T-helper 2 cell (primary cell): ENCODE results near the gene PPCDC.
A peak's percentile ranks its signal among the peaks of the same experiment; 100 is the strongest.

ENCODE experiments used
- DNase-seq, 5 experiments: peaks; one replicate each; pipeline versions ENCODE4 v3.0.0 to v3.0.0-alpha.2; 2012 to 2022

Gene PPCDC

GRCh38 chr15:75045332-75046015, 22.1 kb downstream of the PPCDC start:
- DNase-seq: peak in 2 of 5 experiments; percentile 24 to 74

- no peak for DNase-seq
Observed at GRCh38 chr15:75048394-75048793, 25.0 kb downstream of the PPCDC start.

GRCh38 chr15:75049392-75049791, 26.0 kb downstream of the PPCDC start:
- no peak for DNase-seq

DNA sequence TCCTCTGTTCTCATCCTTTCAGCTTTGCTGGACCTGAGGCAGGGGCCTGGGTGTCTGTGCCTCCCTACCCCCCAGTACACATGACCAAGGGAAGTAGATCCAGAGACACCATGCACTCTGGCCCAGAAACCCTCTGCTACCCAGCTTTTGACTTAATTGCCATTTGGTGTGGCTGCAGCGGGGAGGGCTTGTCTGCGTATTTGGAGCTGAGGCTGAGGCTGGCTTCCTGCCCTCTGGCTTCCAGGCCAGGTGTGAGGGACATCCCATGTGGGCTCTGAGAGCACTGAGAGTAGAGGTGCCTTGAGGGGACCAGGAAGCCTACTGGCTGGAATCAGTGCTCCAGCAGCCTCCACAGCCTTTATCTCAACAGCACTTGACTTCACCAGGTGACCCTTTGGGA, 26.9 kb downstream of the PPCDC start:
- DNase-seq: no peak

GRCh38 chr15:75051191-75051608, 27.8 kb downstream of the PPCDC start:
- DNase-seq: no peak

- no peak for DNase-seq
Observed at GRCh38 chr15:75051711-75052110, 28.3 kb downstream of the PPCDC start.

GRCh38 chr15:75052972-75053747, 29.8 kb downstream of the PPCDC start:
- DNase-seq: no peak

- no peak for DNase-seq
Observed at GRCh38 chr15:75053748-75054125, 30.3 kb downstream of the PPCDC start.

DNA sequence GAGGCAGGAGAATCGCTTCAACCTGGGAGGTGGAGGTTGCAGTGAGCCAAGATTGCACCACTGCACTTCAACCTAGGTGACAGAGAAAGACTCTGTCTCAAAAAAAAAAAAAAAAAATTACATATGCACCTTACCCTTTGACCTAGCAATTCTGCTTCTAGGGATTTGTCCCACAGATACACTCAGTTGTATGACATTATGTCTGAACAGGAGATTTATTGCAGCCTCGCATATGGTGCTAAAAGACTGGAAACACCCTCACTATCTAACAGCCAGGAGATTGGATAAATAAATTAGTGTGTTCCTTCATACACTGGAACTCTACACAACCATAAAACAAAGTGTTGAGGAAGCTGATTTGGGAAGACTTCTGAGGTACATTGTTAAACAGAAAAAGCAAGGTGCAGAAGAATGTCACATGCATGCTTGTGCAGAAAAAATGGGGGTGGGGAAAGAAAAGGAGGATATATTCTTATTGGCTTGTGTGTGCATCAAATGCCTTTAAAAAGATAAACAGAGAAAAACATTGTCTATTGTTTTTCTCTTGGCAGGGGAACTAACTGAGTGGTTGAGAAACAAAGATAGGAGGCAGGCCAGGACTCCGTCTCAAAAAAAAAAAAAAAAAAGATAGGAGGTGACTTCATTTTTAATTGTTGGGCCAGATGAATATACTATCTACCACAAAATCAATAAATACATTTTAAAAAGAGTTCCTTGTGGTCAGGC, 30.9 kb downstream of the PPCDC start:
- no peak for DNase-seq

DNA sequence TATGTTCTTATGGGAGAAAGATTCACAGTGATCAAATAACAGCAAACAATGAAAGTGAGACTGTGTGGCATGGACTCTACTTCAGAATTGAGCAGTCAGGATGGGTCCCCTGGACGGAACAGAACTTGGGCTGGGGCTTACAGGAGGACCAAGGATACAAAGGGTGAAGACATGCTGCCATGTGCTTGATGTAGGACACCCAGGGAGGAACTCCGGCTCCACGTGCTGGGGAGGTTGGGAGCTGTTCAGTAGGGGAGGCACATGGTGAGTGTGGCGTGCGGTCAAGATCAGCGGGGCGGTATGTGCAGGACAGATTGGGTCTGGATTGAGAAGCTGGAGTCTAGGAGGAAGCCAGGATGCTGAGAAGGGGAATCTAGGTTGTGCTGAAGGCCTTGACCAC, 32.6 kb downstream of the PPCDC start:
- DNase-seq: no peak

DNA sequence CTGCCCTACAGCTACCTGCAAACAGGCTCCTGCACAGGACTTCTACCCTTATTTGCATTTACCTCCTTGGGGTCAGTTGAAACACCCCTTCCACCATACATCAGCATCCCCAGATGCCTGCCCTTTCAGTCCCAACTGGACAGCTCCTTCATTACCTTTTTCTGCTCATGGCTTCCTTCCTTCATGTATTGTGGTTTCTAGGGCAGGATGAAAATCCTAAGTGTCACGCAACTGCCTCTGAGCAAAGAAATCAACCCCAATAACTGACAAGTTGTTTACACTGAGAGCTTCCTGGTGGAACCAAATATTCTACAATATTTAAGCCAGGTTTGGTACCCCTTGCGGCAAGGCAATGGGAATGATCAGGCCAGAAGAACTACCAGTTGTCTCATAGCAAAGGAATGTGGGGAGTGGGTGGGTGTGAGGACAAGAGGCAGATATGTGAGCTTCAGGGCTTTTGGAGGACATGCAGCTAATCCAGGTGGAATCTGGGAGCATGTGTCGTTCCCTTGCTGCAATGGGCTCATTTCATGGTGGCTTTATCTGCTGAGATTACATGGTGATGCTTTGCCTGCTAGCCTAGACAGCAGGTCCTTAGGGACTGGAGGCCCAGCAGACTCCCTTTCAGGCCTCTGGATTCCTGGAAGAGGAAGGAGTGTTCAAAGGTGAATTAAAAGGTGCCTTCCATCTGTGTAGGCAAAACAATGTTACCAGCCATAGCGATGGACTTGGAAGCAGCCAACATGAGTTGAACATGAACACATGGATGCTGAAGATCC, 34.9 kb downstream of the PPCDC start:
- DNase-seq: no peak

DNA sequence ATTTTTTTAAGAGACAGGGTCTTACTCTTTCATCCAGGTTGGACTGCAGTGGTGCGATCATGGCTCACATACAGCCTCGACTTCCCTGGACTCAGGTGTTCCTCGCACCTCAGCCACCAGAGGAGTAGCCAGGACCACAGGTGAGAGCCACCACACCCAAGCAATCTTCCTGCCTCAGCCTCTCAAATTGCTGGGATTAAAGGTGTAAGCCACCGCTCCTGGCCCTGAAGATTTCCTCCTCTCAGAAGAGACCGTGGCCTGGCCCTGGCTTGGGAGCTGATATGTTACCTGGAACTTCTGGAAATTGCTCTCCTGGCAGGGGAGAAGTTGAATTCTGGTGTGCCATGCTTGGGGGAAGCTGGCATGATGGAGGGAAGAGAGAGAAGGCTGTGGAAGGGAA, 36.2 kb downstream of the PPCDC start:
- DNase-seq: no peak

- DNase-seq: peak in 1 of 5 experiments; percentile 57
Observed at GRCh38 chr15:75061272-75061671, 37.9 kb downstream of the PPCDC start.

DNA sequence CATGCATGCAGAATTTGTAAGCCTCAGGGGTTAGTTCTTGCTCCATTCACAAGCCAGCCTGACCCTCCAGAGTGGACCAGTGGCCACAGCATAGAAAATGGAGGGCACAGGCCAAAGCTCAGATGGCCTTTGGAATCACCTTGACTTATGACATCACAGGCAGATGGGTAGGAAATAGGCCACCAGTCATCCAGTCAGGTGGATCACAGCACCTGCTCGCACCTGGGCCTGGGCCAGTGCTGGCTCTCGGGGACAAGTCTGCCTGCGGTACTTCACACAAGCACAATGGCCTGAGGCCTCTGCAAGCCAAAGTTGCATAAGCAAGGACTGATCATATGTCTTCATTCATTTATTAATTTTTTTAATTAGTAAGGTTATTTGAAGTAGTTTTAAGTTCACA, 39.3 kb downstream of the PPCDC start:
- no peak for DNase-seq

DNA sequence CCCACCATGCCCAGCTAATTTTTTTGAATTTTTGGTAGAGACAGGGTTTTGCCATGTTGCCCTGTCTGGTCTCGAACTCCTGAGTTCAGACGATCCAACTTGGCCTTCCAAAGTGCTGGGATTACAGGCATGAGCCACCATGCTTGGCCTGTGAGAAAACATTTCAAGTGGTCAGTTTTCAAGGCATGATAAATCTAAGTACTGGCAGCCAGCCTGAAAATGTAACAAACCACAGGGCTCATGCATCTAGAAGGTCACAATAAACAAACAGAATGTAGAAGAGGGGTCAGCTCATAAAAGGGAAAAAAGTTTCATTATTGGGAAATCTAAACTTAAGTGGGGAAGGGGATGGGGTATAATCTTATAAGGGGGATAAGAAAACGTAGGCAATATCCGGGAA, 39.9 kb downstream of the PPCDC start:
- DNase-seq: no peak

GRCh38 chr15:75063889-75064288, 40.5 kb downstream of the PPCDC start:
- no peak for DNase-seq

- DNase-seq: no peak
Observed at GRCh38 chr15:75064846-75065245, 41.5 kb downstream of the PPCDC start.

DNA sequence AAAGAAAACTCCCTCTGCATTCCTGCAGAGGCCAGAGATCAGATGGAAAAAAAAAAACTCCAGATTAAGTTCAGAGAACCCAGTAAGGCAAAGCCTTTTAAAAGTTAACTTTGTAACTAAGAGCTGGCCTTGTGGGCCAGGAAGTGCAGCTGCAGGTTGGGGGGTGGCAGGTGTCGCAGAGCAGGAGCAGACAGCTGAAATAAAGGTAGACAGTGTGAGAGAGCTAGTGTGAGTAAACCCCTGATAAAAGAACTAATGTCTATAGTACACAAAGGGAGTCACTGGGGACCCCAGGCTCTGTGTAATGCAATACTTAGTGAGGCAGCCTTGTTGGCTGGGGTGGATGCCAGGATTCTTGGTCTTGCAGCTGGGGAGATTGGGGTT, 42.1 kb downstream of the PPCDC start:
- DNase-seq: peak in 1 of 5 experiments; percentile 46

- peak in 1 of 5 experiments; percentile 63 for DNase-seq
Observed at GRCh38 chr15:75065851-75066509, 42.6 kb downstream of the PPCDC start.

DNA sequence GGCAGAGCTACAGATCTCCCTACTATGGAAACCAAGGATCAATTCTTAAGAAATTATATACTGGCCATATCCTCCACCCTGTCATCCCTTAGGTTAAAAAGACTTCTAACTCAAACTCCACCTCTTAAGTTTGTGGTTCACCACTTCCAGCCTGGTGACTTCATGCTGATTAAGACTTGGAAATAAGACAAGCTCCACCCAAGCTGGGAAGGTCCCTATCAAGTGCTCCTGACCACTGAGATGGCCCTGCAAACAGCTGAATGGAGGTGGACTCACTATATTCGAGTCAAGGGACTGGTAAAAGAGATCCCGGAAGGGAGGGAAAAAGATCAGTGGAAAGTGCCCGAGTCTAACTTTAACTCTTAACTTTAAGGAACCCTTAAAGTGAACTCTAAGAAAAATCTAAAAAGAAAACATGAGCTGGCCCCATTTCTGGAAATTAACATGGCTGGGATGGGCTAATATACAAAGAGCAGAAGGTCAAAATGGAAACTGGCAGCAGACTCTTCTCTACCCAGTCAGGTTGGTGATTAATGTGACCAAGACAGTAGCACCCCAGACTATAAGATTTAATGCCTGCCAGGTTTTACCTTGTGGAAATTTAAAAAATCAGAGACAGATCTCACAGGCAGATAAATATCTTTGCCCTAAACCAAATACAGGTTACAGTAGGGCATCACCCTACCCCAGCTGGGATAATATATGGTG, 43.9 kb downstream of the PPCDC start:
- peak in 2 of 5 experiments; percentile 19 to 95 for DNase-seq

DNA sequence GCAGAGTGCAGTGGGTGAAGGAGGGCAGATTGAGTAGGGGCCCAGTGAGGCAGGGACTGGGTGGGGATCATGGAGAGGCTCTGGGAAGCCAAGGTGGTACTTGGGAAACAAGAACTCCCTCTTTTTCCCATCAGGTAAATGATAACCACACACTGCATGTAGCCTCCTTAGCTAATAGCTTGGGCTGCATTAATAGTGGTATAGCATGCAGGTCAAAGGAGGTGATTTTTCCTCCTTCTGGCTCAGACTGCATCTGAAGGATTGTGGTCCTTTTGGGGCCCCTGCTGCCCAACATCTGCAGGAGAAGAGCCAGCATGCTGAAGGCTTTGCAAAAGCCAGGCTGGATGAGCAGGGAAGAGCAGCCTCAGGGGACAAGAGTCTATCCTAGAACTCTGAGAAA, 45.4 kb downstream of the PPCDC start:
- no peak for DNase-seq
